GM19238 (cell line): Measurements from ENCODE around the gene CCDC188.

Source experiments
- DNase-seq: peaks from one replicate; pipeline ENCODE4 v3.0.0; 2011; ENCODE audit warnings: low spot score; ENCODE audit not compliant: insufficient read length

CCDC188 gene

GRCh38 chr22:20149257-20150250 is 1.3 kb downstream of the CCDC188 start:
- DNase-seq = no peak

- no peak for DNase-seq
Measured at GRCh38 chr22:20148414-20148813, 2.4 kb downstream of the CCDC188 start.

GRCh38 chr22:20147237-20147988 is 3.4 kb downstream of the CCDC188 start:
- no peak for DNase-seq

DNA sequence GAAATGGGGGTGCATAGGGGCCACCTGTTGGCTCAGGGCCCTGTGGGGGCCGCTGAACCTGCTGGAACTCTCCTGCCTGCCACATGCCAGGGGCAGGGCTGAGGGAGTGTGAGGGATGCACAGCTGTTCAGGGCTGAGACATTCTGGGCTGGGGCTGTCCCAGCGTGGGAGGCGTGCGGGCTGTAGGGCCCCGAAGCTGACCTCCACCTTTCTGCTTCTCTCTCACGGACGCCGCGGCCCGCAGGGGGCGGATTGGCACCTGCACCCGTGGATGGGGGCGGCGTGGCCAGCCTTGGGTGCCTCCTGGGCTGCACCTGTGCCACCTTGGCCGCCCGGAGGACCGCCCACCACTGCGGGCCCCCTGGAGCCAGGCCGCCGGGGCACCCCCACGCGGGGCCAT is 4.1 kb downstream of the CCDC188 start:
- no peak for DNase-seq

GRCh38 chr22:20145832-20146223 is 5.0 kb downstream of the CCDC188 start:
- no peak for DNase-seq

GRCh38 chr22:20145206-20145831 is 5.5 kb downstream of the CCDC188 start:
- no peak for DNase-seq

DNA sequence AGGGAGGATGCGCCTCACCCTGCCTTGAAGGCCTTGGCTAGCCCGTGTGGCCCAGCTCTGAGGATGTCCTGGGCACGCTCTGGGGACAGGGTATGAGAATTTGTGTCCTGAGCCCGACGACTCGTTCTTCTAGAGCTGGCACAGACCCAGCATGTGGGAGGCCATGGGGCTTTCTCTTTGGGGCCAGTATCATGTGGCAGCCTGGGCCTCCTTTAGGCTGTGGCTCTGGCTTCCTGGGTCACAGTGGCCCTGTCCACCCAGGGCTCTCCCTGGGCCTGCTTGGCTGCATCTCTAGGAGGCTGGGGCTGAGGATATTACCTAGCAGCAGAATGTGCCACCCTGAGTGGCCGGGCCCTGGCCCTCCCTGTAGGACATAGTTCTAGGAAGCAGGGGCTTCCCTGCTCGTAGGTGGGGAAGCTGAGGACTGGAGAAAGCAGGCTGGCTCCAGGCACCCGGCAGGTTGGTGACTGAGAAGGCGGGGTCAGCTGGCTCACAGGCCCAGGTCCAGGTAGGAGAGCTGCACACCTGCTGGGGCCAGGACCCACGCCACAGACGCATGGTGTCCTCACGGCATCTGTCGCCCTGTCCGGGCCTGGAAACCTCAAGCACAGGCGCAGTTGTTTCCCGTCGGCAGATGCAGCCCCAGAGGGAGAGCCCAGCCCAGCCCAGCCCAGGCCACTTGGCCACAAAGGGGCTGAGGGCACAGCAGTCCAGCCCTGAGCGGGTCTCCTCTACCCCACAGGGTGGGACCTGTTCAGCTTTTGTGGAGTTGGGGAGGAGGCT is 6.8 kb downstream of the CCDC188 start:
- DNase-seq = no peak

GRCh38 chr22:20142711-20143621 is 7.9 kb downstream of the CCDC188 start:
- DNase-seq = no peak

DNA sequence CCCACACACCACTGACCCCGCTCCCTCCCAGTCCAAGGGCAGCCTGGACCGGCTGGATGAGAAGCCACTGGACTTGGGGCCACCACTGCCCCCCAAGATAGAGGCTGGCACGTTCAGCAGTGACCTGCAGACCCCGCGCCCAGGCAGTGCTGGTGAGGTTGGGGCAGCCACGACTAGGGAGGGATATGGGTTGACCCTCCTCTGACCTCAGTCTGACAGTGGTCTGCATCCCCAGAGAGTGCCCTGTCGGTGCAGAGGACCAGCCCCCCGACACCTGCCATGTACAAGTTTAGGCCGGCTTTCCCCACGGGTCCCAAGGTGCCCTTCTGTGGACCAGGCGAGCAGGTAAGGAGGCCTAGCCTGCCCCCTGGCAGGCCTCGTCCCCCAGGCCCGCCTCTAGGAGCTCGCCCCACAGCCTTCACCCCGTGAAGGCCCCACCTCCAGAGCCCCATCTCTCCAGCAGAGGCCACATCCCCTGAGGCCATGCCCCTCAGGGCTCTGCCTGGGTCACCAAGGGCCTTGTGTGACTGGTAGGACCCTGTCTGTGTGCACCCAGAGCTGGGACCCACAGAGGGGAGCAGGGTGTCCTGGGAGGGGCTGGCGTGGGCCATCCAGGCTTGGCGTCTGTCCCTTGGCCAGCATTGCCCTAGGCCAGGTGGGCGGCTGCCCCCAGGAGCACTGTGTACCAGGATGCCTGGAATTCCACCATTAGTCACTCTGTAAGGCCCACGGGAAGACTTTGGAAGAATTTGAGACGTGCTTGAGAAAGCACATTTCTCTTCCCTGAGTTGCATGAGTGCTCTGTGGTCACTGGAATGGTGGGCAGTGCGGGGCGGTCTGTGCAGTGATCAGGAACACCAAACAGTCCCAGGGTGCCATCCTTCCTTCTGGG is 9.4 kb downstream of the CCDC188 start:
- no peak for DNase-seq

DNA sequence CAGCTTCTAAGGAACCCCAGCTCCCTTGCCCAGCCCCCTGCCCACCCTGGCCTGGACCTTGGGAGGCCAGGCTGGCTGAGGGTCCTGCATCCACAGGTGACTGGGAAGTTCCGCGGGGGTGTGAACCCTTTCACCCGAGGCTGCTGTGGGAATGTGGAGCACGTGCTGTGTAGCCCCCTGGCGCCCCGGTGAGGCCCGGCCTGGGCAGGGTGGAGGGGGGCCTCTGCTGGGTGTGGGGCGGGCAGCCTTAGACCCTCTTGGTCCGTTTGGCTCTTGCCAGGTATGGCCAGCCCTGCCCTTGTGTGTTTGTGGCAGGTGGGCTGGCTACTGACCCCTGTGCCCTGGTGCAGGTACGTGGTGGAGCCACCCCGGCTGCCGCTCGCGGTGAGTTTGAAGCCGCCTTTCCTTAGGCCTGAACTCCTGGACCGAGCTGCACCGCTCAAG is 10.3 kb downstream of the CCDC188 start:
- DNase-seq = no peak

DNA sequence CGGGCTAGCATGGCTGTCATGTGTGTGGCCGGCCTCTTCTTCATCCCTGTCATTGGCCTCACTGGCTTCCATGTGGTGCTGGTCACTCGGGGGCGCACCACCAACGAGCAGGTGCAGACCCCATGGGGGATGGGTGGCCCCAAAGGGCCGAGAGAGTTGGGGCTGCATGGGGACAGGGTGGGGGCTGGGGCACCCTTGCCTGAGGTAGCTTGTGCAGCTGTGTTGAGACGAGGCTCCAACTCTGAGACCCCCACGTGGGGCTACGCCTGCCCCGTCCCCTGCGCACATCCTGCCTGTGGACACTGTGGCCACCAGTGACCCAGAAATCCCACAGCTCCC is 10.8 kb downstream of the CCDC188 start:
- no peak for DNase-seq

- DNase-seq = no peak
Measured at GRCh38 chr22:20139391-20140106, 11.3 kb downstream of the CCDC188 start.

DNA sequence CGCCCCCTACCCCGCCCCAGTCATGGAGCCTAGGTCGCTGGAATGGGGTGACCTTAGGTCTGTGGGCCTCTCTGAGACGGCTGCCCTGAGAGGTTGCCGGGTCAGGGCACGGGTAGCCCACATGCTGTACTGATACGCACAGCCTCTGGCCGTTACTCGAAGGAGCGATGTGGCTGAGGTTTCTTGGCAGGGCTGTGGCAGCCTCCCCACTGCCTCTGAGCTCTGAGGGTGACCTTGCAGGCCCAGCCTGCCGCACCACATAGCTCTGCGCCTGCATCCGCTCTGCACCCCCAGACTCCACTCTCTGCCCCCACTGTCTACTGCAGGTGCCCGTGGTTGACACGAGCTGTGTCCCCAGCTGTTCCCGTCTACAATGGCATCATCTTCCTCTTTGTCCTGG is 12.0 kb downstream of the CCDC188 start:
- no peak for DNase-seq

GRCh38 chr22:20138417-20138738 is 12.5 kb downstream of the CCDC188 start:
- no peak for DNase-seq

GRCh38 chr22:20137671-20138416 is 13.0 kb downstream of the CCDC188 start:
- no peak for DNase-seq

GRCh38 chr22:20137113-20137512 is 13.7 kb downstream of the CCDC188 start:
- DNase-seq = no peak

GRCh38 chr22:20136603-20136873 is 14.3 kb downstream of the CCDC188 start:
- no peak for DNase-seq
